Measurements from ENCODE around the gene CDKAL1.

GRCh38 chr6:21103626-21104224 lies 569.5 kb downstream of the CDKAL1 start:
- TF ChIP-seq POLR2A (IDR thresholded peaks at IDR 0.05; ENCODE audit: low read depth) (no peak), POLR2AphosphoS5 (IDR thresholded peaks at IDR 0.05) (no peak), CTCF (IDR thresholded peaks at IDR 0.05) (no peak), EP300 (IDR thresholded peaks at IDR 0.05) (no peak)

Data from esophagus muscularis mucosa (tissue), 4 donors.